Fibroblast of peridontal ligament (primary cell): ENCODE results near the gene TSPAN14.

Source experiments
- DNase-seq: peaks from one replicate; pipeline ENCODE4 v3.0.0-alpha.2; 2010; ENCODE audit errors: extremely low read depth

Gene TSPAN14

GRCh38 chr10:80454513-80455460 is 677 bp downstream of the TSPAN14 start:
- no peak for DNase-seq

- no peak for DNase-seq
Observed at GRCh38 chr10:80455461-80456349, 1.6 kb downstream of the TSPAN14 start.

GRCh38 chr10:80457554-80458262 is 3.6 kb downstream of the TSPAN14 start:
- DNase-seq: no peak

GRCh38 chr10:80458263-80458625 is 4.1 kb downstream of the TSPAN14 start:
- no peak for DNase-seq

GRCh38 chr10:80458638-80459037 is 4.5 kb downstream of the TSPAN14 start:
- DNase-seq: peak; percentile 27

GRCh38 chr10:80459047-80459865 is 5.1 kb downstream of the TSPAN14 start:
- DNase-seq: peak; percentile 86

- DNase-seq: peak; percentile 46
Observed at GRCh38 chr10:80460399-80461207, 6.5 kb downstream of the TSPAN14 start.

GRCh38 chr10:80461208-80462183 is 7.4 kb downstream of the TSPAN14 start:
- peak; percentile 62 for DNase-seq

GRCh38 chr10:80462299-80462980 is 8.3 kb downstream of the TSPAN14 start:
- DNase-seq: peak; percentile 79

- DNase-seq: peak; percentile 50
Observed at GRCh38 chr10:80462981-80463741, 9.1 kb downstream of the TSPAN14 start.

- no peak for DNase-seq
Observed at GRCh38 chr10:80463868-80464267, 9.8 kb downstream of the TSPAN14 start.

GRCh38 chr10:80464557-80465450 is 10.7 kb downstream of the TSPAN14 start:
- DNase-seq: no peak

- DNase-seq: no peak
Observed at GRCh38 chr10:80465451-80465835, 11.3 kb downstream of the TSPAN14 start.

- DNase-seq: no peak
Observed at GRCh38 chr10:80465839-80466590, 11.9 kb downstream of the TSPAN14 start.

- DNase-seq: no peak
Observed at GRCh38 chr10:80466724-80467326, 12.7 kb downstream of the TSPAN14 start.
